HepG2 (cell line): ENCODE results near the gene P3H3. TPM values are rescaled to one million over a fixed set of nuclear protein-coding genes. Genes with fewer than 3 reads are reported as not detected.

Experiments
- ATAC-seq: fragments of 200-7000 bp; cut with Tn5 transposase; 3 replicates; pipeline ENCODE4 v1.9.1; 2020; ENCODE audit warnings: mild to moderate bottlenecking, moderate library complexity
- BruUV-seq: library from RNA; stranded (reverse); fragments of 400-500 nt; replicated peaks from 2 replicates; lab custom pipeline; 2021; lab: Mats Ljungman, UMichigan
- CTCF ChIA-PET: fragments of 300-600 bp; formaldehyde crosslinking; extraction: SDS; loops from one replicate; lab custom pipeline; 2021; ENCODE audit warnings: low total read pairs, inconsistent platforms, low intra/inter-chr PET ratio; lab: Yijun Ruan, JAX
- POLR2A ChIA-PET: fragments of 350-600 bp; sonication (Branson Sonifier 250); formaldehyde crosslinking; loops from one replicate; lab custom pipeline; 2020; ENCODE audit warnings: antibody characterized with exemption, inconsistent platforms; lab: Yijun Ruan, JAX
- DNase-seq: peaks from one replicate; pipeline ENCODE4 v3.0.0-alpha.2; 2015; ENCODE audit warnings: low spot score
- FAIRE-seq: peaks from 3 replicates; lab custom pipeline; 2011; peaks lifted over from hg19 to GRCh38; lab: Jason Lieb, UNC
- H2AFZ ChIP-seq: one replicate; pipeline ENCODE4 v1.6.1; 2011; ENCODE audit warnings: low read length, inconsistent platforms
- H3K27ac ChIP-seq: fragments of 300-600 bp; 3 replicates; pipeline ENCODE4 v1.8.0; 2011; ENCODE audit warnings: mixed run types, mild to moderate bottlenecking, mixed read lengths, low read length, inconsistent platforms; ENCODE audit not compliant: insufficient read depth; ENCODE audit errors: extremely low read length
- H3K27me3 ChIP-seq, 2 experiments: fragments of 200-600 bp in 1 of 2; 2 replicates in 1 of 2; 3 replicates in 1 of 2; pipeline versions ENCODE4 v1.6.0 to v1.8.0; 2011; ENCODE audit warnings: low read length in 2 of 2, mild to moderate bottlenecking in 2 of 2, moderate library complexity in 2 of 2, inconsistent platforms in 1 of 2; ENCODE audit not compliant: insufficient read depth in 2 of 2, control insufficient read depth in 1 of 2
- H3K36me3 ChIP-seq, 2 experiments: fragments of 200-600 bp in 1 of 2; replicated peaks in 1 of 2; 2 replicates in 1 of 2; 3 replicates in 1 of 2; pipeline versions ENCODE4 v1.5.1 to v1.8.0; 2011; ENCODE audit warnings: low read length in 2 of 2, inconsistent platforms in 1 of 2; ENCODE audit not compliant: insufficient read depth in 2 of 2, control insufficient read depth in 1 of 2
- H3K4me1 ChIP-seq: 2 replicates; pipeline ENCODE4 v1.5.1; 2012; ENCODE audit warnings: low read length, inconsistent platforms; ENCODE audit not compliant: insufficient read depth
- H3K4me2 ChIP-seq: 2 replicates; pipeline ENCODE4 v1.6.0; 2011; ENCODE audit warnings: low read depth, low read length, inconsistent platforms
- H3K4me3 ChIP-seq, 3 experiments: fragments of 200-600 bp in 1 of 3; sonication (generic), shearing (Covaris generic) in 1 of 3; replicated peaks in 1 of 3; 2 replicates each; pipeline ENCODE4 v1.5.1; 2011 to 2016; ENCODE audit warnings: low read length in 3 of 3, inconsistent platforms in 2 of 3, low read depth in 2 of 3, mild to moderate bottlenecking in 2 of 3, control low read depth in 1 of 3, mixed read lengths in 1 of 3; ENCODE audit not compliant: insufficient read depth in 1 of 3
- H3K79me2 ChIP-seq: one replicate; pipeline ENCODE4 v1.6.1; 2011; ENCODE audit warnings: low read length, inconsistent platforms; ENCODE audit not compliant: insufficient read depth
- H3K9ac ChIP-seq: 2 replicates; pipeline ENCODE4 v1.6.0; 2011; ENCODE audit warnings: mild to moderate bottlenecking, low read depth, low read length, inconsistent platforms; ENCODE audit not compliant: insufficient read depth
- H3K9me3 ChIP-seq: 2 replicates; pipeline ENCODE4 v1.5.1; 2012; ENCODE audit warnings: mild to moderate bottlenecking, low read length
- H4K20me1 ChIP-seq: 2 replicates; pipeline ENCODE4 v1.6.0; 2011; ENCODE audit warnings: inconsistent platforms, mild to moderate bottlenecking, low read length, moderate library complexity; ENCODE audit not compliant: insufficient read depth
- GATAD1 ChIP-seq: IDR thresholded peaks from 2 replicates; pipeline ENCODE4 v1.6.1; 2016; ENCODE audit warnings: missing genetic modification reagents, missing compliant biosample characterization
- GMEB2 ChIP-seq: IDR thresholded peaks from 2 replicates; pipeline ENCODE4 v1.6.1; 2016; ENCODE audit warnings: missing biosample characterization, missing genetic modification reagents, low read depth
- NONO ChIP-seq, 2 experiments: fragments of 450-650 bp in 1 of 2; sonication (generic) in 1 of 2; formaldehyde crosslinking in 1 of 2; IDR thresholded peaks in 1 of 2; conservative IDR thresholded peaks in 1 of 2; 2 replicates each; pipeline versions ENCODE4 v1.6.1 to v1.8.0; 2017 to 2022; ENCODE audit warnings: mild to moderate bottlenecking in 1 of 2, missing genetic modification reagents in 1 of 2, moderate library complexity in 1 of 2
- POGZ ChIP-seq: sonication (generic); formaldehyde crosslinking; IDR thresholded peaks from 2 replicates; pipeline ENCODE4 v1.4.0; 2020; ENCODE audit warnings: mild to moderate bottlenecking, missing genetic modification reagents
- THYN1 ChIP-seq: sonication (generic); formaldehyde crosslinking; IDR thresholded peaks from 2 replicates; pipeline ENCODE4 v1.8.1; 2023; ENCODE audit warnings: low read depth, mild to moderate bottlenecking, moderate library complexity, missing genetic modification reagents, borderline replicate concordance
- U2AF2 ChIP-seq: fragments of 200-400 bp; formaldehyde crosslinking; IDR thresholded peaks from 2 replicates; pipeline ENCODE4 v1.6.1; 2017; ENCODE audit warnings: low read depth, mild to moderate bottlenecking, low read length
- ZFP36L2 ChIP-seq: sonication (generic); formaldehyde crosslinking; IDR thresholded peaks from 2 replicates; pipeline ENCODE4 v1.4.0; 2020; ENCODE audit warnings: missing genetic modification reagents
- ZNF256 ChIP-seq: sonication (generic); formaldehyde crosslinking; conservative IDR thresholded peaks from 2 replicates; pipeline ENCODE4 v1.4.0; 2020; ENCODE audit warnings: missing genetic modification reagents
- ZNF577 ChIP-seq: sonication (generic); formaldehyde crosslinking; IDR thresholded peaks from 2 replicates; pipeline ENCODE4 v1.4.0; 2020; ENCODE audit warnings: mild to moderate bottlenecking, low read depth, missing genetic modification reagents, borderline replicate concordance
- WGBS: methylation state at CpG from one replicate; pipeline ENCODE4 v1.1.6; 2017; ENCODE audit warnings: low lambda C conversion rate; 5-methylcytosine and 5-hydroxymethylcytosine counted together
- in situ Hi-C: cut with HindIII; loops from 2 replicates; pipeline ENCODE4 v1.10.0; 2017; ENCODE audit warnings: low pct_unique_long_range_greater_than_20kb; ENCODE audit not compliant: extremely low pct_ligation_motif_present
- intact Hi-C: fragments of 100-400 bp; cut with micrococcal nuclease; formaldehyde crosslinking; loops from one replicate; pipeline ENCODE4 v1.10.0; 2022; ENCODE audit not compliant: unreplicated experiment
- polyA plus RNA-seq, 8 experiments: library from polyadenylated mRNA; depleted of rRNA in 3 of 8; stranded (reverse) in 7 of 8; unstranded in 1 of 8; fragments of >200 nt; fragmentation: Illumina TruSeq in 4 of 8; extraction: Trizol in 4 of 8; gene quantifications; 2 replicates each; pipeline versions ENCODE4 v1.2.1 to v1.2.3, GENCODE V29; 2011 to 2016; ENCODE audit warnings: low read depth in 4 of 8, missing spikeins in 1 of 8, mixed read lengths in 1 of 8; ENCODE audit not compliant: insufficient read depth in 1 of 8
- total RNA-seq, 5 experiments: library from RNA; depleted of rRNA; stranded (reverse); fragments of >200 nt; fragmentation: Illumina TruSeq; extraction: Trizol; gene quantifications; 2 replicates each; pipeline ENCODE4 v1.2.3, GENCODE V29; 2016; ENCODE audit warnings: low read depth in 1 of 5
- TF ChIP-seq, protein P1 (sequence below): sonication (generic); formaldehyde crosslinking; IDR thresholded peaks from 2 replicates; pipeline ENCODE4 v1.5.0; 2020; ENCODE audit warnings: missing genetic modification reagents

P3H3 gene
- total and polyA plus RNA-seq, 2 of the 13 experiments (the other 11 are each of a cell fraction or from before 2014, with no cell fraction given) = 20.1 to 20.5 TPM

- TF ChIP-seq ZNF256 (CRISPR knock-in tag) (no peak), POGZ (0 out of 2 replicates have a peak, but pooled peaks have one; percentile 2)
- TF ChIP-seq, protein P1, sequence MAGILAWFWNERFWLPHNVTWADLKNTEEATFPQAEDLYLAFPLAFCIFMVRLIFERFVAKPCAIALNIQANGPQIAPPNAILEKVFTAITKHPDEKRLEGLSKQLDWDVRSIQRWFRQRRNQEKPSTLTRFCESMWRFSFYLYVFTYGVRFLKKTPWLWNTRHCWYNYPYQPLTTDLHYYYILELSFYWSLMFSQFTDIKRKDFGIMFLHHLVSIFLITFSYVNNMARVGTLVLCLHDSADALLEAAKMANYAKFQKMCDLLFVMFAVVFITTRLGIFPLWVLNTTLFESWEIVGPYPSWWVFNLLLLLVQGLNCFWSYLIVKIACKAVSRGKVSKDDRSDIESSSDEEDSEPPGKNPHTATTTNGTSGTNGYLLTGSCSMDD (CRISPR knock-in tag) = no peak
These were observed 24.6 kb downstream of the P3H3 start (continued) for GRCh38 chr12:6852651-6853354.

GRCh38 chr12:6853626-6854025, 25.4 kb downstream of the P3H3 start:
- Histone ChIP-seq H2AFZ (no peak overlapping the region), H3K9ac (peak overlapping the region; percentile 66; the same call in 1 of the 2 replicates), H3K4me1 (peaks cover 33% of the 10 kb centered on the region), H4K20me1 (no peaks in the 10 kb centered on the region; the same call in 1 of the 2 replicates), H3K27me3 (no peaks in the 10 kb centered on the region), H3K27ac (peak overlapping the region; percentile 61), H3K79me2 (peaks cover 37% of the 10 kb centered on the region), H3K9me3 (no peaks in the 10 kb centered on the region), H3K4me2 (peak overlapping the region; percentile 88), H3K4me3 (peak overlapping the region in 2 of 3 experiments; percentile 85 to 95; a peak in 3 of 6 replicates), H3K36me3 (peaks cover 14 to 51% of the 10 kb centered on the region in 2 experiments)
- intact Hi-C loops = loop anchor here (2.0 kb wide), 1 partner anchor 15 kb away; no protein-coding TSS in a partner anchor
- ATAC-seq (no peak), DNase-seq (no peak), FAIRE-seq (no peak)
- TF ChIP-seq ZNF577 (CRISPR knock-in tag) (no peak), ZFP36L2 (CRISPR knock-in tag) (no peak), NONO (IDR thresholded peaks at IDR 0.05) (no peak), NONO (CRISPR knock-in tag; conservative IDR thresholded peaks at IDR 0.05) (no peak), U2AF2 (no peak), THYN1 (CRISPR knock-in tag) (peak; percentile 66; the same call in 1 of the 2 replicates), GMEB2 (CRISPR knock-in tag) (no peak), GATAD1 (CRISPR knock-in tag) (no peak)
- CTCF ChIA-PET = no interaction called here
- in situ Hi-C loops = no loop called here
- BruUV-seq = no TSS peak
- WGBS = 21% methylated on average over 1 of the region's 1 CpG
- POLR2A ChIA-PET = interaction anchor here (1.2 to 5.2 kb wide), 11 partner anchors 13 to 245 kb away, joined by 4 to 132 read pairs (median 15); partner anchors contain the start of genes C12orf57, COPS7A, MLF2 and P3H3
